NCI-H2227 (cell line): ENCODE results near the gene RAB30.

Experiments used
- DNase-seq: peaks from one replicate; lab custom pipeline; 2025; ENCODE audit not compliant: unreplicated experiment; lab: John Stamatoyannopoulos, UW

RAB30 gene

DNA sequence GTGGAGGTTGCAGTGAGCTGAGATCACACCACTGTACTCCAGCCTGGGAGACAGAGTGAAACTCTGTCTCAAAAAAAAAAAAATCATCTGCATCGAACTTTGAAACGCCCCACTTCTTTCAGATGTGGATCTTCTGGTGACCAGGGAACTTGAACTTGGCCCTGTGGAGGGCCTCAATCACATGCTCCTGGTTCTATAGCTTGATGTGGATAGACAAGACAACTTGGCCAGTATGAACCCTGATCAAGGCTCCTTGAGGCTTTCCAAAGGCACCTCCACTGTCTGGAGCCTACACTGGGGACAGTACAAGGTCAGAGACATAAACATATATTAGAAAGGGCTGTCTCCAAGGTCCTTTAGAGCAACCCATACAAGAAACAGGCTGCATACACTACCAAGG is 30.6 kb downstream of the RAB30 start:
- DNase-seq, result no peak

DNA sequence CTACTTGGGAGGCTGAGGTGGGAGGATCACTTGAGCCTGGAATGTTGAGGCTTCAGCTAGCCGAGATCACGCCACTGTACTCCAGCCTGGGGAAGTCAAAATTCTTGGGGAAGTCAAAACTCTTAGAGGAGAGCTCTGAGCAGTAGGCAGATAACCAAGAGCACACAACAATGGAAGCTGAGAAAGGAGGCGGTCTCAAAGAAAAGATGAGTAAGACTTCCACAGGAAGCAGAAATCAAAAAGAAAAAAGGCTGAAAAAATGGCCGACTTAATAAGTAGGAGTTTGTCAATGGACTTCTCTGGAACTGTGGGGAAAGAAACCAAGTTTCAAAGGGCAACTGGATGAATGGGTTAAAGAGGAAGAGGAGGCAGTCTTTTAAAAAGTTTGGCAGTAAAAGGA is 32.1 kb downstream of the RAB30 start:
- DNase-seq, result no peak

DNA sequence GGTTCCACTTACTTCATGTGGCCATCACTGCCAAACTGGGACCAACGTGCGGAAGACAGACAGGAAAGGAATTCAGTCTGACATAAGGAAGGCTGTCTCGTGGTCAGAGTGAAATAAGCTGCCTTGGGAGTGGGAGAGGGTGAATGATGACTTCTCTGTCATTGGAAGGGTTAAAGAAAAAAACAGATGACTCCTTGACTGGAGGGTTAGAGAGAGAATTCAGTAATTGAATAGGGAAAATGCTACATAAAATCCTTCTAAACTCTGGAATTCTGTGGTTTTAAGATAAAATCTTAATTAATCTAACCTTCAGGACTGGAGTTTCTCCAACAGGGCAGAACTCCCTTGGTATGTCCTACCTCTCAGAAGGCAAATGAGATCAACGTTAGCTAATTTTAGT is 33.8 kb downstream of the RAB30 start:
- DNase-seq, result no peak

DNA sequence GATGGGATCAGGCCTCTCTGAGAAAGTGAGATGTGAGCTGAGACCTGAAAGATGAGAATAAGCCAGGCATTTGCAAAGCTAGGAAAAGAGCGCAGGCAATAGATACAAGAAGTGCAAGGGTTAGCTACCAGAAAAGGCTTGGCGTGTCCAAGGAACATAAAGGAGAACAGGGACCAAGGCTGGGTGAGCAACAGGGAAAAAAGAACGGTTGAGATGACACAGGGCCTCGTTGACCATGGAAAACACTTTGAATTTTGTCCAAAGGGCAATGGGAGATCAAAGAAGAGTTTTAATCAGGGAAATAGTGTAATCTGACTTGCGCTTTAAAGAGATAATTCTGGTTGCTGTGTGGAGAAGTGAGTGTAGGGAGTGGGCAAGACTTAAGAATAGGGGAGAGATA is 35.0 kb downstream of the RAB30 start:
- no peak for DNase-seq

DNA sequence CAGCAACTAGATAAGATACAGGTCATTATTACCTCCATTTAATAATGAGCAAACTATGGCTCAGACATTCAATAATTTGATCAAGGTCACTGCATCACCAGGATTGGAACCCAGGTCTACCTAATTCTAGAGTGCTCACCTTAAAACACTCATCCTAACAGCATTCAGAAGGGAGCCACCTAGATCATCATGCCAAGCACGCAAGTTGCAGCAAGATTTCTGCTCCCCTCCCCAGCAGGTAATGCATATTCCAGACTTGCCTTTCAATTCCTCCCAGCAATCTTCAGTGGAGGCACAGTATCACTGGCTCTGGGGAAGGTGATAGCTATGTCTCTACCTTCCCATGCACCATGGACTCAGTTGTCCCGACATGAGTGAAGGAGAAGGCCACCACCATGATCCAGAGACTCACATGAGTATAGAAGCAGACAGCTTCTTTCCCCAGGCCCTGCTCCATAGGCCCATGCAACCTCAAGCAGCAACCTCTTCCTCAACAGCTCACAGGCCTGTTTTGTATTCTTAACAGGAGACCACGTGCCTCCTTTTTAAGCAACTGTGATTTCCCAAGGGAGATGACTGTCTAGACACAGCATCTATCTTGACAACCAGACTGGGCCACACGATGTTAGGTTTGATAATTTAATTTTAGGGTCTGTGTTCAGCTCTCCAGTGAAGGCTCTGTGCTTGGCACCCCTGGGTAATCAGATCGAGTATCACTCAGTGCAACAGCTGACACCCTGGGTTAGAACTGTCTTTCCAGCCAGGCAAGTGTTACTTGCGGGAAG is 36.4 kb downstream of the RAB30 start:
- DNase-seq, result no peak

DNA sequence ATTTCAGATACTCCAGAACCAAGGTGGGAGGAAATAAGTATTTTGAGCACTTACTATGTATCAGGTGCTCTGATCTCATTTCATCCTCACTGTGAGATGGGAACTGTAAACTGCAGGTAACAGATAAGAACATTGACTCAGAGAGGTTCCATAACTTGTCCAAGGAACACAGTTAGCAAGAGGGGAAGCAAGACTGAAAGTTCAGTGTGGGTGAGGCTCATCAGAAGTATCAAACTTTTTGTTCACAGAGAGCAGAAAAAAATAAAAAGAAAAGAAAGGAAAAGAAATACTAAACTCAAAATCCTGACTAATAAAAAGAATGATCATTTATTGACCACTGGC is 37.1 kb downstream of the RAB30 start:
- no peak for DNase-seq

DNA sequence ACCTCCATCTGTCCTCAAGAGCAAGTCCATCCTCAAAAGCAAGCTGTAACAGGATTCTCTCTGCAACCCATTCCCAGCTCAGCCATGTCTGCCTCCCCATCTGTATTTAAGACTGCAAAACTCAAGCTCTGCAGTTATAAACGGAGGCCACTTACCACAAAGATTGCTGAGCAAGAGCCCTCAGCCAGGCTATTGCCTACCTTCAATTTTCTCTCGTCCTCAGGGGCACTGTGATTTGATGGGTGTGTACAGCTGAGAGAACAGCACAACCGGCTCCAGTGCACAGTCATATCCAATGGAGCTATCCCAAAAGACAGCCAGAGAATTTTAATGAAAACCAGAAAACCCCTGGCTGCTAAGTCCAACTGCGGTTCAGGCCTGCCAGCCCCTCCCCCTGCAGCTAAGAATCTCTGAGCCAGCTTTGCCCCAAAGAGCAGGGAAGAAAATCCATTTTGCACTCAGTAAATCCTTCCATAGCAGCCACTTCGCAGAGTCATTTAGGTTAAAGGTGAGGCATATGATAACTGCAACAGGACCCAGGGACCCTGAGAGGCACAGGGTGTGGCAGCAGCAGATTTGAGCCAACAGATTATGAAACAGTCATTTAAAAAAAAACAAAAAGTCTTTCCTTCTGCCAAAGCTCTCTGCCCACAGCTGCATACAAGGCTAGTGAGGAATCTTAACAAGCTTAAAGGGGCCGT is 37.6 kb downstream of the RAB30 start:
- peak; percentile 57 for DNase-seq

DNA sequence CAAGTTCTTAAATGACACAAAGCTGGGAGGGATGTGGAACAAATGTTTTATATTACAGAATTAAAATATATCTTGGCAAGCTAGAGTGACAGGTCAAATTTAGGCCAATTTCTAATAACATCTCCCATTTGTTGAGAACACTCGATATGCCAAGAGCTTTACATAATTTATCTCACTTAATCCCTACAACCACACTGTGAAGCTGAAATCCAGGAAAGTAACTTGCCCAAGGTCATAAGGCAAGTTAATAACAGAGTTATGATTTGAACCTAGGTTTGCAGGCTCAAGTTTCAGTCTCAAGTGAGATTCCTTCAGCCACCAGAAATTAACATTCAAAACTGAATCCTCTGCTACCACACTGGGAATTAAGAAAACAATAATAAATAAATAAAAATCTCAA is 38.3 kb downstream of the RAB30 start:
- no peak for DNase-seq

DNA sequence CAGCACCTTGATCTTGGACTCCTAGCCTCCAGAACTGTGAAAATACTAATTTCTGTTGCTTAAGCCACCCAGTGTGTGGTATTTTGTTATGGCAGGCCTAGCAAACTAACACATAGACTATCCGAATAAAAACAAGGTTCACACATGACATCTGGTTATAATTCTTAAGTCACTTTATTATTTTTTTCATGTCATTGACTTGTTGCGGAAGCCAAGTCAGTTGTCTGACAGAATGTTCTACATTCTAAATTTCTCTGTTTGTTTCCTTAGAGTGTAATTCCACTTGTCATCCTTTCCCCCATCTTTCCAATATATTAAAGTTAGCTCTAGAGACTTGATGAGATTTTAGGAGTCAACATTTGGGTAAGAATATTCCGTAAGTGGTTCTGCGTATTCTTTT is 40.6 kb downstream of the RAB30 start:
- no peak for DNase-seq

DNA sequence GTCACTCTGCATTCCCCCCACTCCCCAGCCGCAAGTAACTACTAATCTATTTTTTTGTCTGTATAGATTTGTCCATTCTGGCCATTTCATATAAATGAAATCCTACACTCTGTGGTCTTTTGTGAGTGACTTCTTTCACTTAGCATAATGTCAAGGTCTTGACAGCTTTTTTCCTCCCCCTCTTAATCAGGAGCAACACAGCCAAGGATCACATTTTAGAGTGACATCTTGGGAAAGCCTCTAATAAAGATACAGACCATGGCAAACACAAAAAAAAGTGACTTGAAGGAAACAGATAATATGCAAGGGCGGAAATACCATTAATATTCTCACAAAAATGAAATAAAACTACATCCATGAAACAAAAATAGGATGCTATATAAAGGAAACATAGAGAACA is 43.9 kb downstream of the RAB30 start:
- DNase-seq, result no peak

DNA sequence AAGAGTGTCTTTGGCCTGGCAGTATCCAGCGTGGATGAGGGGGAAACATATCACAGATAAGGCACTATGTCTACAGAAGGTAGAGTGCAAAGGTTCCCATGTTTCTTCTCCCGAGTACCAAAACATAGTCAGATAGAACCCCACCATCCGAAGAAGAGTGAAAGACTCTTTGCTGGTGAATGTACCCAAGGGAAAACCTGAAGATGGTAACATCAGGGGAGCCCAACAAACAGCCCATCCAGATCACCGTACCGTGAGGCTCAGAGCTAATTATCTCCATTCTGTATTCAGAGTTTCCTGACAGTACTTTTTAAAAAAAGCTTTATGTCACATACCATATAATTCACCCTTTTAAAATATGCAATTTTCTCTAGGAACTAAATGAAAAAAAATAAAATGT is 44.4 kb downstream of the RAB30 start:
- DNase-seq, result no peak

DNA sequence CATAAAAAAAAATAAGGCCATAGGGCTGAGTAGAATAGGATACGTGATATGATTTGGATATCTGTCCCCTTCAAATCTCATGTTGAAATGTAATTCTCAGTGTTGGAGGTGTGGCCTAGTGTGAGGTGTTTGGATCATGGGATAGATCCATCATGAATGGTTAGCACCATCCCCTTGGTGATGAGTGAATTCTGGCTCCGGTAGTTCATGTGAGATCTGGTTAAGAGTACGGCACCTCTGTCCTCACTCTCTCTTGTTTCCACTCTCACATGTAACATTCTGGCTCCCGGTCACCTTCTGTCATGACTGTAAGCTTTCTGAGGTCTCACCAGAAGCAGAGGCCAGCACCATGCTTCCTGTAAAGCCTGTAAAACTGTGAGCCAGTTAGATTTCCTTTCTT is 45.5 kb downstream of the RAB30 start:
- no peak for DNase-seq

DNA sequence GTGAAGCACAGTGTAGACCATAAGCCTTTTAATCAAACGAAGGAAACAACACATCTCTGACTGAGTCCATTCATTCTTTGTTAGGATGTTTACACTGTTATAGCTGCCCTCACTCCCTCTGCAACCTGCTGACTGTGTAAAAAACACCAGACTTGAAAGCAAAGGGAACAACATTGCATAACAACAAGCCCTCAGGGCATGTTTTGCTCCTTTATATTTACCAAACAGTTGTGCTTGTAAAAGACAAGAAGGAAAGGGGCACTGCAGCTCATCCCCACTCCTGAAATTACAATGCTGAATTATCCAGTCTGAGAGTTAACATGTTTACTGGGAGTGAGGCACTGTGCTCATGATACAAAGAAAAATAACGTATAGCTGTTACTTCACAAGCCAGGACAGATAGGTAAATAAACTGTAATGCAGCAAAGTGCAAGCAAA is 46.4 kb downstream of the RAB30 start:
- no peak for DNase-seq

DNA sequence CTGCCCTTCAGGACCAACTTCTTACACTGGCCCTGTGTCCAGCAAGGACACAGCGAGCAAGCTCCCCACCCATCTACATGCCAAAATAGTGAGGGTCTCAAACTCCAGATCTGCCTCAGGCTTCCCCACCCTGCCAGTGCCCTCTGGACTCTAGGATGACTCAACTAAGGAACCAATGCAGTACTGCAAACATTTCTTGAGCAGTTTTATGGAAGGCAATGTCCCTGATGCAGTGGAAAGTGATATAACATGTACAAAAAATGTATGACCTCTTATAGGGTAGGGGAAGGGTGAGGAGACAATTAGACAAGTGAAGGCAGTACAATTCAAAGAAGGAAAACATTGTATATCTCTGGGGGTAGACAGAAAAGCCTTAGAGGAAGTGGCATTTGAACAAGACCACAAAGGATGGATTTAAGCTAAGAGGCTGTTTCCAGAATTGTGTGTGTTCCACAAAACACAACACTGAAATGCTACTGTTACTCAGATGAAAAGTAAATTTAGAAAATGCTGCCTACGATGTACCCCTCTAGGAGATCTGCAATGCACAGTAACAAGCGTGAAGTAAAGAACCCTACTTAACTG is 47.3 kb downstream of the RAB30 start:
- DNase-seq, result no peak

DNA sequence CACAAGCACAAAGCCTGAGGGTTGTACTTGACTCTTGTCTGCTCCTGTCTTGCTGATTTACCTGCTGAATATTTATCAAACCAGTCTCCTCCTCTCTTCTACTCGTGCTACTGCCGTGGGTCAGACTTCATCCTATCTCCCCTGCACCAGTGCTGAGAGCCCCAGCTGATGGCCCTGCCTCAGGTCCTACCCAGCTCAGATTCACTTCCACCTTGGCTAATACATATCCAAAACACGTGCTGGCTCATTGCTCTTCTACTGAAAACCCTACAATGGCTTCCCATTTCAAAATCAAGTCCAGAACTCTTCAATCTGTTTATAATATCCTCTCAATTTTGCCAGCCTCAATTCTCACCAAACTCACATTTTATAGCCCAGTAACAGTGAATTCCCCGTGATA is 48.3 kb downstream of the RAB30 start:
- no peak for DNase-seq

DNA sequence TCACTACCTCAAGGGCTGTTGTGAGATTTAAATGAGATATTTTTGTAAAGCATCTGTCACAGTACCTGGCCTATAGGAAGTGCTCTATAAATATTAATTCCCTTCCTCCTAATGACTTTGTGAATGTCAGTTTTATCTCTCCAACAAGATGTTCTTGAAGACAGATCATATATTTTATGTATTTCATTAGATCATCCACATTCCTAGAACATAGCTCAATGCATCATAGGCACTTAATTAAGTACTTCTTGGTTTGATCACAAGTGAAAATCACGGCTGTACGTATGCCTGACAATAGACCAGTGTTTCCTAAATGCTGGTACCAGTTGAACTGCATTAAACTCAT is 49.9 kb downstream of the RAB30 start:
- no peak for DNase-seq

DNA sequence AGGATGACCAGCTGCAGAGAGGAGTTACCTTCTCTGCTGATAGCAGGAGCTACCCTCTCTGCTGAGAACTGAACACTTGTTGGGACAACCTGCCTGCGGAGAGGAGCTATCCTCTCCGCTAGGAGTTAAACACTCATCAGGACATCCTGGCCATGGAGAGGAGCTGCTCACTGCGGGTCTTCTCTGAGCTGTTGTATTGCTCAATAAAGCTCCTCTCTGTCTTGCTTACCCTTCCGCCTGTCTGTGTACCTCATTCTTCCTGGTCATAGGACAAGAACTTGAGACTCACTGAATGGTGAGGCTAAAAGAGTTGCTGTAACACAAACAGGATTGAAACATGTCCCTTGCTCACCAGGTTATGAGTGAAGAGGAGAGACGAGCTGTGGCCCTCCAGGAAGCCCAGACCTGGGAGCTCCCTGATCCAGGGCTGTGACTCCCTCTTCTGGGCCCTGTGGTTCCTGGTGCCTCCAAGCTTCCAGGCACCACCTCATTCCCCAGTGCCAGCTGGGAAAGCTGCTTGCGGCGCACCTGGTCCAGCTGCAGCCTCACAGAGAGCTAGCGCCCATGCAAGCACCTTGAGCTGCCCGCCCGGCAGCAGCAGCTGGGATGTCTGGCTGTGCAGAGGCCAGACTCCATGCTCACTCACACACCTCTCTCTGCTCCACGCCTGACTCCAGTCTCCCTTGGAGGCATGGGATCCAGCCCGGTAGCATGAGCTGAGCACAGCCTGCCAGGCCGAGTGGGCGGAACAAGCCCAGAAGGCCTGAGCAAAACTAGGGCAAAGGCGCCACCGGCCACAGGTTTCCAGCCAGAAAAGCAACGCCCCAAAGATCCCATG is 50.5 kb downstream of the RAB30 start:
- no peak for DNase-seq

DNA sequence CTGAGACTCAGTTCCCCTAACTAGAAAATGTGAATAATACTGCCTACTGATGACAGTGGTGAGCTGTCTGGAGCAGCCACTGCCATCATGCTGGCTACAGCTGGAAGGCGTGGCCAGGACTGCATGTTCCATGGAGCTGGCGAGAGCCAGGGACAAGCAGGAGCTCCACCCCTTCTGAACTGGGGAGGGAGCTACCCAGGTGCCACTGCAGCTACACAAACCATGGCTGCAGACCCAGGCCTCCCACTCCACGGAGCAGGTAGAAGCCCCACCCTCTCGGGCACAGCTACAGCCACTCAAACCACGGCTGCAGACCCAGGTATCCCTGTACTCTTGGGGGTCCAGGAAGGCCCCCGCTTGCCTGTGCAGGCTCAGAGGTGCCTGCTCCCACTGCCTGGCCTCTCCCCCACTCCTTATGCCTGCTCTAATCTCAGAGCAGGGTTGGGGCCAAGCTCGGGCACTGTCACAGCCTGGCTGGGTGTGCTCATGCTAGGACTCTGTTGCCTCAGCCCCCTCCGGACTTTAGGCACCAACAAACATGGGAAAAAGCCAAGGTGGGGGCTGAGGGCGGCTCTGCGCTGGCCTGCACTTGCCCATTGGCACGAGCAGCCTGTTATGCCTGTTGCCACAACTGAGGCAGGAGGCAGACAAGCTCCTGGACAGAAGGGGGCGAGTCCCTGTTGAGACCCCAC is 51.7 kb downstream of the RAB30 start:
- no peak for DNase-seq

DNA sequence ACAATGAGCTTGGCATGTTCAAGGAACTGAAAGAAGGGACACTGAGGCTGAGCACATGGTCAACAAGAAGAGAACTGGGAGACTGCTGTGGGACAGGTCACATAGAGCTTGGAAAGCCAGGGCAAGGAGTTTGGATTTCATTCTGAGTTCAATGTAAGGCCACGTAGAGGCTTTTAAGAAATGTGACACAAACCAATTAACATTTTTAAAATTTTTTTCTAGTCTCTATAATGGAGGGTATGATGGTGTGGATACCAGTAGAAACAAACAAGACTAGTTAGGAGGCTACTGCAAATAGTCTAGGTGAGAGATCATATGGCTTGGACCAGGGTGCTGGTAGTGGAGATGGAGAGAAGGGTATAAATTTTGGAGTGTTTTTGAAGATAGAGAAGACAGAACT is 56.7 kb downstream of the RAB30 start:
- DNase-seq, result no peak

DNA sequence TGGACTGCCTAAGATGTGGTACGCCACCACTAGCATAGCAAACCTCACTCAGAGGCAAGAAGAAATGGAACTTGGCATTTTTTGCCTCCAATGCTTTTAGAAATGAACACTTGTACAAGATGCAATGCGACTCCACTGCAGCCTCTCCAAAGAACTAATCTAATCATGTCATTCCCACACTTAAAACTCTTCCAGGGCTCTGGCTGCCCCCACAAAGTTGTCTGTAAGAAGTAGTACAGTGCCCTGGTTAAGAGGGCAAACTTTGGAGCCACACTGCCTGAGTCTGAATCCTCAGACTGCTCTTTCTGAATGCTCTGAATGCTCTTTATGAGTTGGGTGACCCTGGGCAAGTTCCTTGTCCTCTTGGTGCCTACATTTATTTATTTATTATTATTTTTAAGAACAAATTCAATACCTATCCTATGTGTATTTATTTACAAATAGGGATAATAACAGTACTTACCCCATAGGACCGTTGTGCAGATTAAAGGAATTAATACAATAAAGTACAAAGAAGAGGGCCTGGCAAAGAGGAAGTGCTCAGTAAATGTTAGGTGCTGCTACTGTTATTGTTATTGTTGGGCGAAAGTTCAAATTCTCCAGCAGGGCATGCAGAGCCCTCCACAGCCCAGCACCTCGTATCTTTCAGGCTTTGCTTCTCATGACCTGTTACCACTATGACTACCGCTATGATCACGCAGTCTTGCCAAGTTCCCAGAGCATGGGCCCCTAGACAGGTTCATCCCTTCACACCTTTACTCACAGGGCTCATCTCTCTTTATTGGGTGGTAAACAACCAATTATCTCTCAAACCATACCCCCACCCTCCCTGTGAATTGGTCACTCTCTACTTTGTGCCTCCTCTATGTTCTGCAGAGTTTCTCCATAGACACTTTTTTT is 59.3 kb downstream of the RAB30 start:
- DNase-seq, result no peak
